Activated CD4-positive, alpha-beta T cell treated with anti-CD3 and anti-CD28 coated beads, Interleukin-2, amount 50 U/mL, for 48 hours (primary cell): ENCODE measurements around the gene PBLD.
"Not testable (repeated sequence)": the region's sequence is repeated elsewhere in the genome, so short reads cannot be mapped to it uniquely, and the experiment has no call there.

Experiments used
- DNase-seq, 2 experiments: peaks; one replicate each; pipeline ENCODE4 v3.0.0-alpha.2; 2020

Gene PBLD

DNA sequence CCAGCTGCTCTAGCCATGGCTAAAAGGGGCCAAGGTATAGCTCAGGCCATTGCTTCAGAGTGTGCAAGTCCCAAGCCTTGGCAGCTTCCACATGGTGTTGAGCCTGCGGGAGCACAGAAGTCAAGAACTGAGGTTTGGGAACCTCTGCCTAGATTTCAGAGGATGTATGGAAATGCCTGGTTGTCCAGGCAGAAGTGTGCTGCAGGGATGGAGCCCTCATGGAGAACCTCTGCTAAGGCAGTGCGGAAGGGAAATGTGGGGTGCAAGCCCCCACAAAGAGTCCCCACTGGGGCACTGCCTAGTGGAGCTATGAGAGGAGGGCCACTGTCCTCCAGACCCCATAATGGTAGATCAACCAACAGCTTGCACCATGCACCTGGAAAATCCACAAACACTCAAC, 54.9 kb downstream of the PBLD start:
- not testable (repeated sequence) for DNase-seq

DNA sequence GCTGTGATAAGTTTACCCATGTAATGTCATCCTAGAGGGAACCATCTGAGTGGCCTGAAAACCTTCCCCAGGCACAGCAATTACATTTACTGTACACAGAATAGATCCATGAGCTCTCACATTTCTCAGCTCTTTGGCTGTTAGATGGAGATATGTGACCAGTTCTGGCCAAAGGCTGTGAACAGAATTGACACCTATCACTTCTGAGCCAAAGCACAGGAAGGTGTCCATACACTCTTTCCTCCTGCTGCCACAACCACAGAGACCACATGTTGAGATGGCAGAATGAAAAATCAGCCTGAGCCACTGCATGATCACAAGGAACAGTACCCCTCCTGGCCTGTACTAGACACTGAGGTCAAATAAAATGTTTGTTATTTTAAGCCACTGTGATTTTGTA, 56.5 kb downstream of the PBLD start:
- DNase-seq = no peak

DNA sequence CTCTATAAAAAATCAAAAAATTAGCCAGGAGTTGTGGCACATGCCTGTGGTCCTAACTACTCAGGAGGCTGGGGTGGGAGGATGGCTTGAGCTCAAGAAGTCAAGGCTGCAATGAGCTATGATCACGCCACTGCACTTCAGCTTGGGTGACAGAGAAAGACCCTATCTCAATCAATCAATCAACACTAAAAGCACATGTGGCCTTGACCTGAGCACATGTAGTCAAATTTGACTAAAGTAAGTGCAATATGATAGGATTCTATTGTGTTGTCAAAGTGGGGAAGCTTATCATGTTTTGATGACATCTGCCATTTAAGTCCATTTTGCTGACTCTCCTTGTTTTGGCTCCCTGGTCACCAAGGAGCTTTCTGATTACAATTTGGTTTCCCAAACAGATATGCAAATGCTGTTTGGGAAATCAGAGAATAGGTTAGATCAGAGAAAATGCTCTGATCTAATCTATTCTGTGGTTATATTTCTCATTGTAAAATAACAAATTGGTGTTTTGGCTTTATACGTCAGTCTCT, 57.1 kb downstream of the PBLD start:
- no peak for DNase-seq

DNA sequence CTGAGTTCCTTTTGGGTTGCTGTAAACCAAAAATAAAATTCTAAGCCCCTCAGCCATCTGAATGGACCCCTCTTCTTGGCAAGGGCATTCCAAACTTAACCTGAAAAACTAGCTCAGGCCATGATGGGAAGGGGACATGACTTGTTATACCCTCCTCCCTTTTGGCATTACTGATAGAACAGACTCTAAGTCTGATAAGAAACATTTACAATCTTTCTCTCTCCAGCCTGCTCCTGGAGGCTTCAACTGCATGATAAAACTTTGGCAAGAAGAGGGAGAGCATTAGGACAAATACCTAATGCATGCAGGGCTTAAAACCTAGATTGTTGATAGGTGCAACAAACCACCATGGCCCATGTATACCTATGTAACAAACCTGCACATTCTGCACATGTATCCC, 59.9 kb downstream of the PBLD start:
- DNase-seq = no peak

DNA sequence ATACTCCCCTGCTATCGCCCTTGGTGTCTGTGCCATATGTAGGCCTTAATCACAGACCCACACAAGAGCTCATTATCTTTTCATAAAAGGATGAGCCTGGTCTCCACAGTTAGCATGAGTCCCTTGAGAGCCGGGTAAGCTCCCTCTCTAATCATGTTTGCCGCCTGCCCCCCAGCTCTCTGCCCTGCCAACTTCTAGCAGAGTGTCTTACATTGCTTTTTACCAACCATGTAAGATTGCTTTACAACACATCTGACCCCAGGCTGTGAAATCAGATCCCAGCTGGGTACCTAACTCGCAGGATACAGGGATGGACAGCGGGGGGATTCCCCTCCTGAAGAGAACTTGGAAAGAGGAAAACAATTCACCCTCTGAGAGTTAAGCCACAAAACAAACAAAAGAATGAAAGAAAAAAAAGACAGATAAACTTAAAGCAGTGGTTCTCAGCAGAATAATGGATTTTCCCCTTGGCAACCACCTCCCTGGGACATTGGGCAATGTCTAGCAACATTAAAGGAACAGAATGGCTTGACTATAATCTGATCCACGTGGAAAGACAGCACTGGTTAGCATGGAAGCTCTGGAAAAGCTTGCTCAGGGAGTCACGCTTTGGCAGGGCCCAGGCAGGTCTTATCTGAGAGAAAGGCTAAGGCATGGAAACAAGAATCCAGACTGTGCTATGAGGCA, 61.4 kb downstream of the PBLD start:
- no peak for DNase-seq

DNA sequence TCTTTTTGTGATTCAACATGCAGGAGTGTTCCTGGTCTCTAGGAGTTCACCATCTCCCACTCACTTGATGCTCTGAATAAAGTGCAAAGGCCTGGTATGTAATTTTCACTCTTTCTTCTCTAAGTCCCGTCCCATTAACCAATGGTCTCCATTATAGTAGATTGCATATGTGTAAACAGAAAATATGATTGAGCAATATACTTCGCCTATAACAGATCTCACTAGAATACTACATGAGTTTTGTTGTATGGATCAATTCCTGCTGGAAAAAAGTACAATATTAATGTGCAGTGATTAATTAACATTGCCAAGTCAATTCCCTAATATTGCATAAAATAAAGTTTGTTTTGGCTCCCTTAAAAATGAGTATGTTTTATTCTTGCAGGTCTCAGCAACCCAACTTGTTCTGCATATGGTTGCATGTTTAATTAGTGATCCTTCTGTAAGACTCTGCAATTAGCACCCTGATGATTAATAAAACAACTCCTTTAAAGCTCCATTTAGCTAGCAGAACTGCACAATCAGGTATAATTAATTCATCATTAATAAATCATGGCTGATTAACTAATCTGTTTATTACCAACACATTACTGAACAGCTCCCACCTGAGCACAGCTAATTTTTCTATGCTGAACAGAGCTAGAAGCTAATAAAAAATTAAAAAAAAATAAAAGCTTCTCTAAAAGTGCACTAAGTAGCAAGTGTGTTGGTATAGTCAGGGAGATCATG, 63.0 kb downstream of the PBLD start:
- no peak for DNase-seq

DNA sequence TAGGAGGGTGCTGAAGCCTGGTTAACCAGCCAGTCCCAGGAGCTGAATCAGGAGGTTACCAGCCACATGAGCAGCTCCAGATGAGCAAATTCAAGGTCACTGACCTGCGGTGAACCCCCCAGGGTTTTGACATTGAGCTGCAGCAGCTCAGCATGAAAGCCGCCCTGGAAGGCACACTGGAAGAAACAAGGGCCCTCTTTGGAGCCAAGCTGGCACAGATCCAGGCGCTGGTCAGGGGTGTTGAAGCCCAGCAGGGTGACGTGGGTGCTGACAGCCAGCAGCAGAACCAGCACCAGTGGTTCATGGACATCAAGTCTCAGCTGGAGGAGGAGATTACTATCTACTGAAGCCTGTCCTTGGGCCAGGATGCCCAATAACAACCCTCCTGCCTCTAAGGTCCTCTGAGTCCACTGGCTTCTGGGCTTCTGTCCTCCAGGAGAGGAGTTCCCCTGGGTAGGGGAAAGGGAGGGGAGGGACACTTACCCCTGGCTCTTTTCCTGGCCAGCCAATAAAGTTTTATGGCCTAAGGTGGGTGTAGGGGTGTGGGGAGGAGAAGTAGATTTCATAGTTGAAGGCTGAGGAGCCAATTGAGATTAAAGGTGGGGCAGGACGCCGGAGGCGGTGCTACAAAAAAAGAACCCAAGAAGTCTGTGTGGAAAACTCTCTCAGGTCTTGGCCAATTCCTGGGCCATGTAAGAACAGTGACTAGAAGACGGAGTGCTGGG, 71.4 kb downstream of the PBLD start:
- DNase-seq = no peak

DNA sequence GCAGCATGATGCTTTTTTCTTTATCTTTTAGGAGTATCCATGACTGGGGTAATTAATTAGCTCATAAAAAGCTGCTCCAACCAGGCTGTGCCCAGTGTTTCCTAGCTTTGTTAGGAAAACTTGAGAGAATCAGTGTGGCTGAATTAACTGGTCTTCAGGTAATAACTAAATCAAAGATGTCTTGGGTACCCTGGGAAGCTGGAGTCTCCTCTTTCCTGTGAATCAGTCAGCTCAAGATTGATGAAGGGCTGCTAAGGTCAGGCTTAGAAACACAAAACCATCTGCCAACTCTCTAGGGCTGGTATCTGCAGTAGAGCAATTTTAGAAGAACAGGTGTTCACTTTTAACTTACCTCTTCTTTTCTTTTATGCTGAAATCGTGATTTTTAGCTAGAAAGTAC, 79.4 kb downstream of the PBLD start:
- no peak for DNase-seq

DNA sequence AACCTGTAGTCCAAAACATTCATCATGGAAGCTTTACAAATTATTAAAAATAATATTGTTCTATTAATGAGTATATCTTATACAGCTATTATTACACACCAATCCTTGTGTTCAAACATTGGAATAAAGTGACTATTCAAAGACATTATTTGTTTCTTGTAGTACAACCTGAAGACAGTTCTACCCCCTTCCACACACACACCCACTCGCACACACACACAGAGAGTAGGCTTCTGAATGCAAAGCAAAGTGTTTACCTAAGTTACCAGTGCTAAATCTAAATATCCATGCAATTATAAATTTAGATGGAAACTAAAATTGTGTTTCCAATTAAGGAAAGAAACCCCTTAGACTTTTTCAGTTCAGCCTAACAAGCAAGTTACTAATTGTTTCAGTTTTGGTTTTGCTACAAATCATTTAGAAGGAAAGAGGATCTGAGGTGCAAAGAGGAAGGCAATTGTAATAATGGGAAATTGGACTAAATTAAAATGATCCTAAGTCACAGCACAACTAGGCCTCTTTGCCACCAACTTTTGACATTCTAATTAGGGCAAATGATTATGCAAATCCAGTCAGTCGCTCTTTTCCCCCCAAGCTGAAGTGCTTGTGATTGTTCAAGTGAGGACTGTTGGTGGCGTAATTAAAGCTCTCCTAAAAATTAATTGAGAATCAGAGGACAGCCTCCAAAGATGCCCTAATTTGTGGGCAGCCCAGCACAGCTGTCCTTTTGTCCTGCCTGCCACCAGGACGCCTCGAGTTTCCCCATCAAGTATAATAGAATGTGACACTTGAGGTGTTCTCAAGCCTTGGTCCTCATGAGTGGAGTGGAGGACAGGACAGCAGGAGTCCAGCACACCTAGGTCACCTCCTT, 80.9 kb downstream of the PBLD start:
- no peak for DNase-seq

DNA sequence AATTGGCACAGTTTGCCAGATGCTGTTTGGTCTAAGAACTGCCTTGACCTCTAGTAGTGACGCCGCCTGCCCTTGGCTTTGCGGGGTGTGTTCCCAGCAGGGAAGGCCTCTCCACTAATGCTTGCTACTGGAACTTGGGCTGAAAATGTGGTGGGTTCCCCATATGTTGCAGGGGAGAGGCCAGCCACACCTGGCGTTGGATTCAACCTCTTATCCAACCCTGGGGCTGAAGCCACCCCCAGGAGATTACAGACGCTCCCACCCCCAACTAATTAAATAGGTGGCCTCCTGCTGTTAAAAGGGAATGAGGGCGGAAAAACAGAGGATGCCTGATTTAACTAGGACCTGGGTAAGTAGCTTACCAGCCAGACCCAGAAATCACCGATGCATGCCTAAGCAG, 81.6 kb downstream of the PBLD start:
- no peak for DNase-seq

DNA sequence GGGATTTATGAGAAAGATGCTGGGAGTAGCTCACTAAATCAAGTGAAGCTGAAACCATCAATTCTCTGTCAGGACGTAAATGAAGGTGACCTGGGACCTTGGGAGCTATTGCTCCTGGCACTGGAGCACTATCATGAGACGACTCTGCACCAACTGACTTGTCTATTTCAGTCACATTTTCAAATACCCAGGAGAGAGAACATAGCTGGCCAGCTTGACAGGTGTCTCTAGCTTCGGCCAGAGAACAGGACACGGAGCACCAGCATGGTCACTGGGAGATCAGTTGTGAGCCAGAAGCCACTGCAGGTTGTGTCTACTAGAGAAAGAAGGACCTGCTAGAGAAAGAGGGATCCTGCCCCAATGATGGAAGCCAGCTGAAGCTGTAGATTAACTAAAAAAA, 83.4 kb downstream of the PBLD start:
- DNase-seq = no peak

DNA sequence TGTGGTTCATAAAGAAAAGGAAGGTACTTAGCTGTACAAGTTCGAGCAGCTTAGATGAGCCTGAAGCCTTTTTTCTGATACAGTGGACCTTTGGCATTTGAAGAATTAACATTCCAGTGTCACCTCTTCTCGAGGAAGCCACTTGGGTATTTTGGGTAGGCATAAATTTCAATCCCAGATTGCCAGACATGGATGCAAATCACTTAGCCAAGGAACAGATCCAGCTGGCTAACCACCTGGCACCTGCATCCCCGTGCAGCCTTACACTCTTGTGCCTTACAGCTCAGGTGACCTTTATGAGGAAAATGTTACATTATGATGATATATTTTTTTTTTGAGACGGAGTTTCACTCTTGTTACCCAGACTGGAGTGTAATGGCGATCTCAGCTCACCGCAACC, 84.8 kb downstream of the PBLD start:
- DNase-seq = no peak

DNA sequence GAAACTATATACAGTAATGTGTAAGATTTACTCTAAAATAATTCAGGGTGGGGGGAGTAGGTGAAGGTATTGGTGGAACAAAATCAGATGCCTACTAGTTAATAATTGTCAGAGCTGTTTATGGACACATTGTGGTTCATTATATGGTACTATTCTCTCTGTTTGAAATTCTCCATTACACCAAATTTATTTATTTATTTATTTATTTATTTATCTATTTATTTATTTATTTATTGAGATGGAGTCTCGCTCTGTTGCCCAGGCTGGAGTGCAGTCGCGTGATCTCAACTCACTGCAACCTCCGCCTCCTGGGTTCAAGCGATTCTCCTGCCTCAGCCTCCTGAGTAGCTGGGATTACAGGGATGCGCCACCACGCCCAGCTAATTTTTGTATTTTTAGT, 86.3 kb downstream of the PBLD start:
- DNase-seq = not testable (repeated sequence)

DNA sequence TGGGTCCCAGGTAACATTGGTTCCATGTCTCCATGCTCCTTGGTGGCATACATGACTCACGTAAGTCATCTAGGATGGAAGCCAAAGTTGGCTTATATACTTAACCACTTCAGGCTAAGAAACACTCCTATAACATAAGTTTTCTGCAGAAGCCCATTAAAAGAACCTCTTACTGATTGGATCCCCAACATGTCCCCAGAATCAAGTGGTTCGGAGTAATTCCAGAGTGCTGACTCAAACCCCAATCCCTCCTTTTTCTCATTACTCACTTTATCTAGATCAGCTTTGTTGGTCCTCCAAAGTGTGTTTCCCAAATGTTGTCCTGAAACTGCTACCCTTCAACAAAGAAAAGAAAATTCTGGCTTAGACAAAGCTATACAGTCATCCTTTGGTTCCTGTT, 90.7 kb downstream of the PBLD start:
- DNase-seq = no peak

DNA sequence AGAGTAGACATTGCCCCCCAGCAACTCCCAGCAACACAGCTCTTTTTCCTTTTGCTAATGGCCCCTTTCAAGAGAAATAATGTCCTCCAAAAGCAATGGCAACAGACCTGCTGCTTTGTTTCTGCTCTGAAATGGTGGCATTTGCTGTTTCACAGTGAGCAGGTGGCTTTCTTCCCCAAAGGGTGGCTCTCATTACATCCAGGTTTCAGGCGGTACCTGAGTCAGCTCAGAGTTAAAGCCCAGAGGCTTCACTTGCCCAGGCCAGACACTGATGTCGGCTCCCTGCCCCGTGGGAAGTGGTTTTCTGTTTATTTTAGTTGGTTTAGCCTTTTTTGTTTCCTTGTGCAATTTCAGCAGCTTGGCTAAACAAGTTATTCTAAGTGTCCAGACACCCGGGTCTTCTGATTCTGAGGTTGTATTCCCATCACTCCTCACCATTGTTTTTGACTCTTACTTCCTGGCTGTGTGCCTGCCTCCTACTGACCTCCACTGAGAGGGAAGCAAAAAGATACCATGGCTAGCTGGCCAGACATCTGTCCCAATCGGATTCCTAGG, 93.1 kb downstream of the PBLD start:
- no peak for DNase-seq

DNA sequence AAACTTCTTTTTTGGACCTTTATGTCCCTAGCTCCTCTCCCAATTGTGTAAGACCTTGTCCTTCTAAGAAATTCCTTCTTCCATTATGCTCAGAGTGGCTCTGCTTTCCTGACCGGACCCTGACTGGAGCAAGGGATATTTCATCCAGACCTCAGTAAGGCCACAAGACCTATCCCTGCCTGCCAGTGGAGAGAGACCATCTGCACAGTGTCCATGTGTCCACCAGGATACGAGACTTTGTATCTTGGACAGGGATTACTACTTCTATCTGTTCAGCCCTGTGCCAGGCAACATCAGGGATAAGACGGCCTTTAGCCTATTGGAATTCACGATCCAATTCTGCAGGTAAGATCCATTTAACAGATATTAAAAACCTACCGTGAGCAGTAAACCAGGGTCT, 93.7 kb downstream of the PBLD start:
- no peak for DNase-seq

DNA sequence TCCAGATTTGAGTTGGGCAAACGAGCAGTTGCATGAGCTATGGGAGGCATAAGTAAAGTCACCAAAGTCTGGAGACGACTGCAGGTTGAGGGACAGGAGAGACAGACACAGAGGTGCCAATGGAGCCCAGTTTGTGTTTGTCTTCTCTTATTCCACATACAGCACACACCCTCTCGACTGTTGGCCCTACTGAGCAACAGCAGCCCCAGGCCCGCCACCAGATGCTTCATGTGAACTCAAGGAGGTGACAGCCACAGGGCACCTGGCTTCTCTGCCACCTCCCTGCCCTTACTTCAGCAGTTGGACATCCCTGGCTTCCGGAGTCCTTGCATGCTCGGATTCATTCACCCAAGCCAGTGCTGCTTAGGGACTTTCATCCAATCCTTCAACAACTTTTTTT, 94.4 kb downstream of the PBLD start:
- no peak for DNase-seq

DNA sequence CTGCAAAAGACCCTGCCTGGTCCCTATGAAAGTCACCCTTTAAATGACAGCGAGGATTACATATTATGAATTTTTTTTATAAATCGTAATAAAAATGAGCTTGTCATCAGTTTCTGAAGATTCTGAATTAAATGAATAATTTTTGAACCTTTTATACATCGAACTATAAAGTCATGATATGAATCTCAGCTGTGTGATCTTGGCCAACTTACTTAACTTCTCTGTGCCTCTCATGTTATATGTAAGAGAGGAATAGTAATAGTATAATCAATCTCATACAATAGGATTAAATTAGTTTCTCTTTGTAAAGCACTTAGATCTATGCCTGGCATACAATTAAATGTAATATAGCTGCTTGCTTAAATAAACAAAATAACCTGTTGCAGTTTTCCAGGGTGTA, 95.6 kb downstream of the PBLD start:
- DNase-seq = no peak

DNA sequence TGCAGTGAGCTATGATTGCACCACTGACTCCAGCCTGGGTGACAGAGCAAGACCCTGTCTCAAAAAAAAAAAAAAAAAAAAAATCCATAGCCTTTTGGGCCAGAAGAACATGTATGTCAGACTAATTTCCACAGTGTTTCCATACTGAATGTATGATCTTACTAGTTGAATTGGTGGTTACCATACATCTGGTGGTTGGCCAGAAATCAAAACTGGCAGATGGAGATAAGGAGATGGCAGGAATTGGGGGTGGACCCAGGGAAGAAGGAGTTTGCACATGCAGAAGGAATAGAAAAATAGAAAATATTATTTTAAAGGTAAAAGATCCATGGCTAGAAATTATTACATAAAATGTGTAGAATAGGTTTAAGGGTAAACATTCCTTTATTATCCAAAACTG, 97.1 kb downstream of the PBLD start:
- no peak for DNase-seq

DNA sequence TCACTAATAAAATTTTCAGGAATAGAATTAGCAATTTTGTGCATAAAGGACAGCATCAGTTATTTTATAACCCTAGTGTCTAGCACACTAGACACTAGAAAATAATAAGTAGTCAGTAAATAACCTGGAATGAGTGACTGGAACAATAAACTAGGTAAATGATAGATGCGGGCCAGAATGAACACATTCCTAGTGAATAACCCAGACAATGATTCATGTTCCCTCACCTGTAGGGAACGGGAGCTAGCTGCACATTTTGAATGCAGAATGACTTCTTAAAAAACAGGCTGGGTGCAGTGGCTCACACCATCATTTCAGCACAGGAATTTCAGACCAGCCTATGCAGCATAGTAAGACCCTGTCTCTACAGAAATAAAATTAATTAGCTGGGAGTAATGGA, 97.6 kb downstream of the PBLD start:
- DNase-seq = no peak

DNA sequence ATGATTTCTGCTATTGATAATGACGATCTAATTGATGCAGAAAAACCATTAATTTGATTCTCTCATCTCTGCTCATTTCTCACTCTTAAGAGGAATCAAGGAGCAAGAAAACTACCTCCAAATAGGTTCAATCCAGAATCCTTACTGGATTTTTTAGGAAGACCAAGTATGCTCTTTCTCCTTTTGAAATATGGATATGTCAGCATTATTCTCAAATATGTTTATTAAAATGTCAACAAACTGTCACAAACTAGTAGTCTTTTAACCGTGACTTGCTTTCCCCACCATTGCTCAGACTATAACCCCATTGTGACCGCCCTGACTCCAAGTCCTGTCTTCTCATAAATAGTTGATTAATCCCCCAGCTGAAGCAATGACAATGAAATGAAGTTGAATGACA, 99.7 kb downstream of the PBLD start:
- DNase-seq = no peak
